ENCODE measurements around the gene IGFBP2. TPM values are rescaled to one million over a fixed set of nuclear protein-coding genes. Genes with fewer than 3 reads are reported as not detected.

Gene IGFBP2
- total and polyA plus RNA-seq, 4 donors = 88.8 to 1,119 (median 352) TPM

DNA sequence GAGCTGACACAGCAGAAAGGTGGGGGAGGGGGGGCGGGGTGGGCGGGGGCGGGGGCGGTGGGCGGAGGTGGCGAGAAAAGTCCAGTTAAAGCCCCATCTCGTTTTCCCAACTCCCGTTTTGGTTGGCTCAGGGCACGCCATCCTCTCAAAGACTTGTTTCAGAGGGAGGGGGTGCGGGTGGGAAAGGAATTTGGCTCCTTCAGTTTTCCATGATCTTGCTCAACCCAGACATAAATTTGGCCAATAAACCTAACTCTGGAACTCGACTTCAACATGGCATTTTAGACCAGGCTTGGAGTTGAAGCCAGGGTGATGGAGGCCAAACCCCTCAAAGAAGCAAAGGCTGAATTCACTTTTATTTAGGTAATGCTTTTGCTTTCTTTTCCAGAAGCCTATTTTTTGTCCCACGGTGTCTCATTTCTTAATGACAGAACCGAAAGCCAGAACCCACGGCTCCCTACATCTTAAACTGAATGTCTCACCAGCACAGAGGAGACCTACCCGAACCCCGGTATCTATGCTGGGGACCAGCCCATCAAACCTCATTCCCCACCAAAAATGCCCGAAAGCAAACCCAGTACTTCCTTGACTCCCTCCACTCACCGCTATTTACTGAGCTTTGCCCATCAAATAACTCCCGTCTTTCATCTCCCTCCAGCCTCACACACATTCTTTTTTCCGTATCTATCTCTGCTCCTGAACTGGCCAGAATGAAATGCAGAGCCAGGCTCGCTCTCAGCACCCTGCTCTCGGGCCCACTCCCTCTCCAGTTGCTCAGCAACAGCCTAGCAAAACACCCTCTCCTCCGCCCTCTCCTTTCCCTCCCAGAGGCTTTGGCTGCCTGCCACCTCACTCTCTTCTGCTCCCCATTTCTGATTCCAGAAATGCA lies 57.9 kb downstream of the IGFBP2 start:
- H3K9ac ChIP-seq (ENCODE audit: low read depth in 1 of 2, low read length in 2 of 2) = no peak overlapping the region
- TF ChIP-seq, protein P1, sequence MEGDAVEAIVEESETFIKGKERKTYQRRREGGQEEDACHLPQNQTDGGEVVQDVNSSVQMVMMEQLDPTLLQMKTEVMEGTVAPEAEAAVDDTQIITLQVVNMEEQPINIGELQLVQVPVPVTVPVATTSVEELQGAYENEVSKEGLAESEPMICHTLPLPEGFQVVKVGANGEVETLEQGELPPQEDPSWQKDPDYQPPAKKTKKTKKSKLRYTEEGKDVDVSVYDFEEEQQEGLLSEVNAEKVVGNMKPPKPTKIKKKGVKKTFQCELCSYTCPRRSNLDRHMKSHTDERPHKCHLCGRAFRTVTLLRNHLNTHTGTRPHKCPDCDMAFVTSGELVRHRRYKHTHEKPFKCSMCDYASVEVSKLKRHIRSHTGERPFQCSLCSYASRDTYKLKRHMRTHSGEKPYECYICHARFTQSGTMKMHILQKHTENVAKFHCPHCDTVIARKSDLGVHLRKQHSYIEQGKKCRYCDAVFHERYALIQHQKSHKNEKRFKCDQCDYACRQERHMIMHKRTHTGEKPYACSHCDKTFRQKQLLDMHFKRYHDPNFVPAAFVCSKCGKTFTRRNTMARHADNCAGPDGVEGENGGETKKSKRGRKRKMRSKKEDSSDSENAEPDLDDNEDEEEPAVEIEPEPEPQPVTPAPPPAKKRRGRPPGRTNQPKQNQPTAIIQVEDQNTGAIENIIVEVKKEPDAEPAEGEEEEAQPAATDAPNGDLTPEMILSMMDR (IDR thresholded peaks at IDR 0.05; ENCODE audit: low read depth, low read length, missing input control) = no peak
- TF ChIP-seq FOXA2 (IDR thresholded peaks at IDR 0.05) (no peak), HNF4G (IDR thresholded peaks at IDR 0.05) (no peak), GABPA (IDR thresholded peaks at IDR 0.05 in 1 of 2, conservative IDR thresholded peaks at IDR 0.05 in 1 of 2) (no peak), NR2F2 (IDR thresholded peaks at IDR 0.05) (no peak), HNF4A (conservative IDR thresholded peaks at IDR 0.05) (no peak), JUND (IDR thresholded peaks at IDR 0.05) (no peak), RXRA (IDR thresholded peaks at IDR 0.05) (no peak), YY1 (IDR thresholded peaks at IDR 0.05) (no peak), FOXA1 (IDR thresholded peaks at IDR 0.05) (no peak)
- TF ChIP-seq, protein P2, sequence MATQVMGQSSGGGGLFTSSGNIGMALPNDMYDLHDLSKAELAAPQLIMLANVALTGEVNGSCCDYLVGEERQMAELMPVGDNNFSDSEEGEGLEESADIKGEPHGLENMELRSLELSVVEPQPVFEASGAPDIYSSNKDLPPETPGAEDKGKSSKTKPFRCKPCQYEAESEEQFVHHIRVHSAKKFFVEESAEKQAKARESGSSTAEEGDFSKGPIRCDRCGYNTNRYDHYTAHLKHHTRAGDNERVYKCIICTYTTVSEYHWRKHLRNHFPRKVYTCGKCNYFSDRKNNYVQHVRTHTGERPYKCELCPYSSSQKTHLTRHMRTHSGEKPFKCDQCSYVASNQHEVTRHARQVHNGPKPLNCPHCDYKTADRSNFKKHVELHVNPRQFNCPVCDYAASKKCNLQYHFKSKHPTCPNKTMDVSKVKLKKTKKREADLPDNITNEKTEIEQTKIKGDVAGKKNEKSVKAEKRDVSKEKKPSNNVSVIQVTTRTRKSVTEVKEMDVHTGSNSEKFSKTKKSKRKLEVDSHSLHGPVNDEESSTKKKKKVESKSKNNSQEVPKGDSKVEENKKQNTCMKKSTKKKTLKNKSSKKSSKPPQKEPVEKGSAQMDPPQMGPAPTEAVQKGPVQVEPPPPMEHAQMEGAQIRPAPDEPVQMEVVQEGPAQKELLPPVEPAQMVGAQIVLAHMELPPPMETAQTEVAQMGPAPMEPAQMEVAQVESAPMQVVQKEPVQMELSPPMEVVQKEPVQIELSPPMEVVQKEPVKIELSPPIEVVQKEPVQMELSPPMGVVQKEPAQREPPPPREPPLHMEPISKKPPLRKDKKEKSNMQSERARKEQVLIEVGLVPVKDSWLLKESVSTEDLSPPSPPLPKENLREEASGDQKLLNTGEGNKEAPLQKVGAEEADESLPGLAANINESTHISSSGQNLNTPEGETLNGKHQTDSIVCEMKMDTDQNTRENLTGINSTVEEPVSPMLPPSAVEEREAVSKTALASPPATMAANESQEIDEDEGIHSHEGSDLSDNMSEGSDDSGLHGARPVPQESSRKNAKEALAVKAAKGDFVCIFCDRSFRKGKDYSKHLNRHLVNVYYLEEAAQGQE (IDR thresholded peaks at IDR 0.05) = no peak
- 15% methylated on average over 23 of the region's 23 CpGs for WGBS
- H3K9me3 ChIP-seq (ENCODE audit: control insufficient read depth in 4 of 4, low read length in 3 of 4) = no peaks in the 10 kb centered on the region
- H3K4me3 ChIP-seq (ENCODE audit: low read depth in 1 of 3, low read length in 3 of 3) = peak overlapping the region in 1 of 3 donors; percentile 9
- H3K36me3 ChIP-seq (ENCODE audit: control insufficient read depth in 4 of 4, insufficient read depth in 3 of 4, low read depth in 1 of 4, low read length in 3 of 4) = no peaks in the 10 kb centered on the region
- no peak for DNase-seq (ENCODE audit: low spot score)
- H3K27ac ChIP-seq (ENCODE audit: low read depth in 1 of 2, low read length in 2 of 2) = peak overlapping the region in 1 of 2 donors; percentile 2
- H3K27me3 ChIP-seq (ENCODE audit: control insufficient read depth in 4 of 4, insufficient read depth in 4 of 4, low read length in 3 of 4) = peaks cover 0 to 13% (median 7%) of the 10 kb centered on the region in 4 donors
- peaks cover 12 to 29% (median 19%) of the 10 kb centered on the region in 4 donors for H3K4me1 ChIP-seq (ENCODE audit: control insufficient read depth in 4 of 4, insufficient read depth in 4 of 4, low read length in 3 of 4)

DNA sequence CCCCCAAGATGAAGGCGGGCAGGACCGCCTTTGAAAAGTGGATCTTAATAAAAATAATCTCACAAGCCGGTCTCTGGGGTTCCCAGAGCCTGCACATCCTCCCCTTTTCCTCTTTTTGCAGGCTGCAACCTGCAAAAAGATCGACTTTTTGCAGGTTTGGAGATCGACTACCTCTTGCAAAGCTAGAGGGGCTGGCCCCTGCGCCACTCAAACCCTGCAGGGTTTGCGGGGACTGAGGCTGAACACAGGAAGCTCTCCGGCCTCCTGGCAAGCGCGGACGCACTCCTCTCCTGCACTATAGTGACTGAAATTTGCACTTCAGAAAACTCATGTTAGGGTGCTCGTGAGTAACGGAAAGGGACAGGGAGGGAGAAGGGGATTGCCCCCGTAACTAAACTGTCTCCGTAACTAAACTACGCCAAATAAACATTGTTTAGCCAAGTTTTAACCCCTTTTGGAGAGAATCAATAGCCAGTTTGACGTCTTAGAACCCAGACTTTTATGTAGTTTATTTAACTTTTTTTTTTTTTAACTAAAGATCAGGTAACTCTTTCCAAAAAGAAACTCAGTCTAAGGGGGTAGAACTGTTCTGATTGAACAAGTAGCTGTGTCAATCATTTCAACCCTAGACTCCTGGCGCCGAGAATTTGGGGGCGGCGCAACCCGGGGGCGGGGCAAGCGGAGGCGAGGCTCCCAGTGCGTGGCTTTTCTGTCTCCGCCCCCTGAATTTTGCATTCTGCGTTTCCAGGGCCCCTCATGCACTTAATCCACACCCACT lies 59.6 kb downstream of the IGFBP2 start:
- Histone ChIP-seq H3K27ac (ENCODE audit: low read depth in 1 of 2, low read length in 2 of 2) (no peak overlapping the region), H3K9ac (ENCODE audit: low read depth in 1 of 2, low read length in 2 of 2) (peak overlapping the region in 1 of 2 donors; percentile 63), H3K4me1 (ENCODE audit: control insufficient read depth in 4 of 4, insufficient read depth in 4 of 4, low read length in 3 of 4) (peaks cover 12 to 29% (median 19%) of the 10 kb centered on the region in 4 donors), H3K36me3 (ENCODE audit: control insufficient read depth in 4 of 4, insufficient read depth in 3 of 4, low read depth in 1 of 4, low read length in 3 of 4) (no peaks in the 10 kb centered on the region), H3K27me3 (ENCODE audit: control insufficient read depth in 4 of 4, insufficient read depth in 4 of 4, low read length in 3 of 4) (peaks cover 0 to 14% (median 9%) of the 10 kb centered on the region in 4 donors), H3K9me3 (ENCODE audit: control insufficient read depth in 4 of 4, low read length in 3 of 4) (no peaks in the 10 kb centered on the region), H3K4me3 (ENCODE audit: low read depth in 1 of 3, low read length in 3 of 3) (peak overlapping the region in 2 of 3 donors; percentile 16 to 23)
- DNase-seq (ENCODE audit: low spot score) = peak; percentile 64
- 2% methylated on average over 28 of the region's 28 CpGs for WGBS
- no peak for TF ChIP-seq EGR1 (IDR thresholded peaks at IDR 0.05; ENCODE audit: low read depth in 2 of 2)
- TF ChIP-seq YY1 (IDR thresholded peaks at IDR 0.05) = no peak
- TF ChIP-seq, protein P2 (IDR thresholded peaks at IDR 0.05) = no peak
- TF ChIP-seq, protein P3, sequence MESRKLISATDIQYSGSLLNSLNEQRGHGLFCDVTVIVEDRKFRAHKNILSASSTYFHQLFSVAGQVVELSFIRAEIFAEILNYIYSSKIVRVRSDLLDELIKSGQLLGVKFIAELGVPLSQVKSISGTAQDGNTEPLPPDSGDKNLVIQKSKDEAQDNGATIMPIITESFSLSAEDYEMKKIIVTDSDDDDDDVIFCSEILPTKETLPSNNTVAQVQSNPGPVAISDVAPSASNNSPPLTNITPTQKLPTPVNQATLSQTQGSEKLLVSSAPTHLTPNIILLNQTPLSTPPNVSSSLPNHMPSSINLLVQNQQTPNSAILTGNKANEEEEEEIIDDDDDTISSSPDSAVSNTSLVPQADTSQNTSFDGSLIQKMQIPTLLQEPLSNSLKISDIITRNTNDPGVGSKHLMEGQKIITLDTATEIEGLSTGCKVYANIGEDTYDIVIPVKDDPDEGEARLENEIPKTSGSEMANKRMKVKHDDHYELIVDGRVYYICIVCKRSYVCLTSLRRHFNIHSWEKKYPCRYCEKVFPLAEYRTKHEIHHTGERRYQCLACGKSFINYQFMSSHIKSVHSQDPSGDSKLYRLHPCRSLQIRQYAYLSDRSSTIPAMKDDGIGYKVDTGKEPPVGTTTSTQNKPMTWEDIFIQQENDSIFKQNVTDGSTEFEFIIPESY (IDR thresholded peaks at IDR 0.05) = no peak
- no peak for TF ChIP-seq SP1 (IDR thresholded peaks at IDR 0.05)
- TF ChIP-seq, protein P4, sequence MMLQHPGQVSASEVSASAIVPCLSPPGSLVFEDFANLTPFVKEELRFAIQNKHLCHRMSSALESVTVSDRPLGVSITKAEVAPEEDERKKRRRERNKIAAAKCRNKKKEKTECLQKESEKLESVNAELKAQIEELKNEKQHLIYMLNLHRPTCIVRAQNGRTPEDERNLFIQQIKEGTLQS (IDR thresholded peaks at IDR 0.05) = no peak
- no peak for TF ChIP-seq HNF4G (IDR thresholded peaks at IDR 0.05)
- TF ChIP-seq FOXA1 (IDR thresholded peaks at IDR 0.05) = no peak
- no peak for TF ChIP-seq HNF4A (conservative IDR thresholded peaks at IDR 0.05)
- TF ChIP-seq NR2F2 (IDR thresholded peaks at IDR 0.05) = no peak
- TF ChIP-seq JUND (IDR thresholded peaks at IDR 0.05) = no peak
- TF ChIP-seq, protein P5, sequence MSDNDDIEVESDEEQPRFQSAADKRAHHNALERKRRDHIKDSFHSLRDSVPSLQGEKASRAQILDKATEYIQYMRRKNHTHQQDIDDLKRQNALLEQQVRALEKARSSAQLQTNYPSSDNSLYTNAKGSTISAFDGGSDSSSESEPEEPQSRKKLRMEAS (IDR thresholded peaks at IDR 0.05) = no peak
- TF ChIP-seq RXRA (IDR thresholded peaks at IDR 0.05) = no peak
